ENCODE data around the gene PRDM4. TPM values are rescaled to one million over a fixed set of nuclear protein-coding genes. Genes with fewer than 3 reads are reported as not detected.
A peak's percentile ranks its signal among the peaks of the same experiment; 100 is the strongest.

Gene PRDM4
- polyA plus RNA-seq, 3 donors: 6.5 to 16.4 (median 7.0) TPM

- Mint-ChIP-seq H3K9me3 (no peaks in the 10 kb centered on the region), H3K4me3 (no peak overlapping the region), H3K27me3 (ENCODE audit: low read depth in 3 of 3) (peaks cover 0 to 3% (median 0%) of the 10 kb centered on the region in 3 donors), H3K4me1 (peaks cover 12% of the 10 kb centered on the region), H3K27ac (peak overlapping the region in 2 of 7 donors; percentile 4 to 24), H3K36me3 (peaks cover 59 to 61% of the 10 kb centered on the region in 2 donors)
- no peak for DNase-seq
- H3K36me3 ChIP-seq (replicated peaks in 1 of 2; ENCODE audit: control insufficient read depth in 1 of 2, insufficient read depth in 2 of 2, low read length in 2 of 2): peaks cover 53 to 71% of the 10 kb centered on the region in 2 donors
- no peak overlapping the region for H3K4me3 ChIP-seq (replicated peaks in 1 of 3; ENCODE audit: low read depth in 2 of 3, low read length in 3 of 3)
- H3K9ac ChIP-seq (ENCODE audit: insufficient read depth, low read length, poor library complexity, severe bottlenecking): no peak overlapping the region
- no peak overlapping the region for H2AFZ ChIP-seq (ENCODE audit: insufficient read depth, low read depth, low read length, poor library complexity, severe bottlenecking)
- H3K4me1 ChIP-seq (ENCODE audit: control insufficient read depth in 1 of 2, insufficient read depth in 2 of 2, low read length in 2 of 2): peaks cover 4 to 10% of the 10 kb centered on the region in 2 donors
- intact Hi-C loops (cut with micrococcal nuclease): no loop called here
- no CpG with 5 or more reads among the region's 5 CpGs for WGBS (ENCODE audit: insufficient coverage)
- peaks cover 14% of the 10 kb centered on the region for H4K20me1 ChIP-seq (ENCODE audit: insufficient read depth, low read length)
- H3K27ac ChIP-seq (ENCODE audit: low read depth in 1 of 2, low read length in 2 of 2): no peak overlapping the region
- no peaks in the 10 kb centered on the region for H3K9me3 ChIP-seq (replicated peaks in 1 of 2; ENCODE audit: control insufficient read depth in 1 of 2, insufficient read depth in 1 of 2, low read length in 2 of 2)
- H3K4me2 ChIP-seq (replicated peaks; ENCODE audit: extremely low read depth, low read length, poor library complexity, severe bottlenecking): no peak overlapping the region
- H3K79me2 ChIP-seq (ENCODE audit: insufficient read depth, low read length): no peaks in the 10 kb centered on the region
- H3K27me3 ChIP-seq (ENCODE audit: control insufficient read depth in 2 of 2, insufficient read depth in 2 of 2, low read length in 2 of 2): no peaks in the 10 kb centered on the region
- TF ChIP-seq CTCF (IDR thresholded peaks at IDR 0.05): no peak
Observed at GRCh38 chr12:107734139-107734538, 26.8 kb downstream of the PRDM4 start.

GRCh38 chr12:107732365-107732764 is 28.6 kb downstream of the PRDM4 start:
- no peak for TF ChIP-seq CTCF (IDR thresholded peaks at IDR 0.05)
- no peak overlapping the region for H3K4me3 Mint-ChIP-seq
- Histone ChIP-seq H3K4me3 (replicated peaks in 1 of 3; ENCODE audit: low read depth in 2 of 3, low read length in 3 of 3) (no peak overlapping the region), H4K20me1 (ENCODE audit: insufficient read depth, low read length) (peaks cover 9% of the 10 kb centered on the region), H3K4me1 (ENCODE audit: control insufficient read depth in 1 of 2, insufficient read depth in 2 of 2, low read length in 2 of 2) (peaks cover 4 to 6% of the 10 kb centered on the region in 2 donors), H3K27me3 (ENCODE audit: control insufficient read depth in 2 of 2, insufficient read depth in 2 of 2, low read length in 2 of 2) (no peaks in the 10 kb centered on the region), H2AFZ (ENCODE audit: insufficient read depth, low read depth, low read length, poor library complexity, severe bottlenecking) (no peak overlapping the region), H3K9ac (ENCODE audit: insufficient read depth, low read length, poor library complexity, severe bottlenecking) (no peak overlapping the region), H3K27ac (ENCODE audit: low read depth in 1 of 2, low read length in 2 of 2) (no peak overlapping the region), H3K9me3 (replicated peaks in 1 of 2; ENCODE audit: control insufficient read depth in 1 of 2, insufficient read depth in 1 of 2, low read length in 2 of 2) (no peaks in the 10 kb centered on the region), H3K36me3 (replicated peaks in 1 of 2; ENCODE audit: control insufficient read depth in 1 of 2, insufficient read depth in 2 of 2, low read length in 2 of 2) (peaks cover 38 to 53% of the 10 kb centered on the region in 2 donors), H3K4me2 (replicated peaks; ENCODE audit: extremely low read depth, low read length, poor library complexity, severe bottlenecking) (no peak overlapping the region), H3K79me2 (ENCODE audit: insufficient read depth, low read length) (no peaks in the 10 kb centered on the region)
- peaks cover 41 to 44% of the 10 kb centered on the region in 2 donors for H3K36me3 Mint-ChIP-seq
- H3K4me1 Mint-ChIP-seq: peaks cover 9% of the 10 kb centered on the region
- peak overlapping the region in 1 of 7 donors; percentile 45 for H3K27ac Mint-ChIP-seq
- H3K27me3 Mint-ChIP-seq (ENCODE audit: low read depth in 3 of 3): peaks cover 0 to 3% (median 0%) of the 10 kb centered on the region in 3 donors
- 83% methylated on average over 1 of the region's 3 CpGs for WGBS (ENCODE audit: insufficient coverage)
- DNase-seq: no peak
- H3K9me3 Mint-ChIP-seq: peaks cover 0 to 2% (median 0%) of the 10 kb centered on the region in 7 donors
- intact Hi-C loops (cut with micrococcal nuclease): no loop called here

Data from CD14-positive monocyte (primary cell).